ENCODE data around the gene TLR3.

- TF ChIP-seq CTCF (IDR thresholded peaks at IDR 0.05 in 4 of 5, conservative IDR thresholded peaks at IDR 0.05 in 1 of 5) (no peak), POLR2A (IDR thresholded peaks at IDR 0.05) (no peak)
Measured at GRCh38 chr4:186040316-186040715, 28.6 kb upstream of the TLR3 start.

Measured in gastrocnemius medialis (tissue), 4 donors.